GM13976 (cell line): ENCODE data around the gene NPDC1.

Source experiments
- DNase-seq: peaks from one replicate; pipeline ENCODE4 v3.0.0; 2012; ENCODE audit warnings: low spot score
- CTCF ChIP-seq: IDR thresholded peaks from 2 replicates; pipeline ENCODE4 v1.5.1; 2012; ENCODE audit warnings: borderline replicate concordance, mild to moderate bottlenecking; ENCODE audit not compliant: insufficient read depth; ENCODE audit errors: extremely low read depth, missing control alignments, control extremely low read depth
- in situ Hi-C: fragments of 300-500 bp; cut with MboI; formaldehyde crosslinking; loops from one replicate; pipeline ENCODE4 v1.12.0; 2022; ENCODE audit warnings: low sequenced_read_pairs, mixed read lengths, inconsistent platforms; ENCODE audit not compliant: unreplicated experiment

Gene NPDC1

GRCh38 chr9:137051145-137051724, 5.3 kb upstream of the NPDC1 start:
- TF ChIP-seq CTCF, result no peak
- in situ Hi-C loops, result no loop called here
- DNase-seq, result no peak

DNA sequence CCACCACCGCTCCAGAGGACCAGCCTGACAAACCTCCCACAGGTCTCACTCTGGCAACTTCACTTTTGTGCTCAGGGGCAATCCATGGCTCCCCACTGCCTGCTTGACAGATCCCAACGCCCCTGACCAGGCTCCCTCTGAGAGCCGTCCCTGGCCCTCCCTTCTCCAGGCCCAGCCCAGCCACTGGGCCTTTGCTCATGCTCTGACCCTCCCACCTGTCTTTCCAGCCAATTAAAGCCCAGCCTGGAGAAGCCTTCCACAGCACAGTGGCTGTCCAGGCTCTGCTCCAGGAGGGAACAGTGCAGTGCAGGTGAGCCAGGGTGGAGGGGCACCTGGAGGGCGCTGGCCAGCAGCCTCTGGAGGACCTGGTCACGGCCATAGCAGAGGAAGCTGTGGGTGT, 4.6 kb upstream of the NPDC1 start:
- DNase-seq, result no peak
- TF ChIP-seq CTCF, result no peak
- in situ Hi-C loops, result no loop called here

- DNase-seq, result peak; percentile 79
- TF ChIP-seq CTCF, result peak; percentile 24
- in situ Hi-C loops, result no loop called here
These were observed 3.8 kb upstream of the NPDC1 start for GRCh38 chr9:137049544-137050449.

- DNase-seq, result no peak
These were observed 2.9 kb upstream of the NPDC1 start for GRCh38 chr9:137048655-137049543.

DNA sequence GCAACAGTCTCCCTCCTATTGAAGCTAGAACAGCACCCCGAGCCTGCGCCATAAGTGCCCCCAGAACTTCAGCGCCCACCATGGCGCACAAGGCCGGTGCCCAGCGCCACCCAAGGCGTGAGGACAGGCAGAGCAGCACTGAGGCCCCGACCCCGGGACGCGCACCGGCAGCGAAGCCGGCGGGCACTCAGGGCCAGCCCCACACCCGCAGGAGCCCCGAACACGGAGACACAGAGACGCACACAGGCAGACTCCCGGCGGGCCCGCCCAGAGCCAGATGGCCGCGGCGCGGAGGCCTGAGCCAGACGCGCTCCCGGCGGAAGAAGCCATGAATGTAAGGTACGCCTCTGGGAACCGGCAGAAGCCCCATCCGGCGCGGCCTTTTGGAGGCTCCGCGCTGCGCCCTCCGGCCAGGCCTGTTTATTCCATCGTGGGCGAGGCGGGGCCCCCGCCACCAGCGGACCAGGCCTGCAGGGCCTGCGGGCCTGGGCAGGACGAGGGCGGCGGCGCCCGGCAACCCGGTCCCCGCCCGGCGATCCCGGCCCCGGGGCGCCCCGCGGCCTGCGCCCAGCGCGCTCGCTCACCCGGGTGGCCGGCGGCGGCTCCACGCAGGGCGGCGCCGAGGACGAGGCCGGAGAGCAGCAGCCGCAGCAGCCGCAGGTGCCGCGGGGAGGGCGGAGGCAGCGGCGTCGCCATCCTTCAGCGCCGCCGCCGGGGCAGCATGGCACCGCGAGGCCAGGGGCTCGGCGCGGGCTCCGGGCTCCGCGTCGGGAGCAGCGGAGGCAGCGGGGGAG, 486 bp downstream of the NPDC1 start:
- no peak for DNase-seq
- no peak for TF ChIP-seq CTCF
- in situ Hi-C loops, result no loop called here

More at GRCh38 chr9:137048655-137049543, 2.9 kb upstream of the NPDC1 start:
- TF ChIP-seq CTCF, result no peak
- in situ Hi-C loops, result no loop called here
